HepG2 (cell line): ENCODE measurements around the gene LMNTD1.

Experiments used
- ESRRA ChIP-seq: sonication (generic); formaldehyde crosslinking; IDR thresholded peaks from 2 replicates; pipeline ENCODE4 v1.5.1; 2020; ENCODE audit warnings: mild to moderate bottlenecking, low read depth, missing genetic modification reagents
- PBX2 ChIP-seq: IDR thresholded peaks from 2 replicates; pipeline ENCODE4 v1.6.1; 2016; ENCODE audit warnings: control low read depth

- TF ChIP-seq PBX2 (CRISPR knock-in tag) = no peak
- TF ChIP-seq ESRRA = no peak
Measured at GRCh38 chr12:25583545-25583944, 30.5 kb upstream of the LMNTD1 start.
